Measurements from ENCODE around the gene RIMS4. TPM values are rescaled to one million over a fixed set of nuclear protein-coding genes. Genes with fewer than 3 reads are reported as not detected.
A peak's percentile ranks its signal among the peaks of the same experiment; 100 is the strongest.

RIMS4 gene
- total RNA-seq, 4 donors from 2014 or later, result 2.8 to 13.8 (median 7.9) TPM

DNA sequence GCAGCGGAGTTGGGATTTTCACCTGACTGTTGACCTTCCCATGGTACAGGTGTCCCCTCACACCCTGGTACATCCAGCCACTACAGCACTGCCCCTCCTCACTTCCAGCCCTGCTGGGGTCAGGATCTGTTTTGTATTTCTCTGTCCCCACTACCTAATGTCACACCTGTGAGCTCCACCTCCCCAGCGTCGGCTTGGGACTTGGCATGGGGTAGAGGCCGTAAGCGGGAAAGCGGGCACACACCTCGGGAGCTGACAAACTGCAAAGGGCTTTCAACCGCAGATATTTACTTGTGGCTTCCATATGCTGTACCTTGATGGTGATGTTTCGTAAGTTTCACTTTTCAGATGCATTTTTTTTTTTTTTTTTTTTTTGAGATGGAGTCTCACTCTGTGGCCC lies 100.5 kb downstream of the RIMS4 start:
- no peak overlapping the region for H3K4me3 ChIP-seq (replicated peaks in 1 of 3)
- no peak for DNase-seq
- H3K4me1 ChIP-seq, result peaks cover 7 to 16% of the 10 kb centered on the region in 2 donors
- no peak for TF ChIP-seq POLR2A (IDR thresholded peaks at IDR 0.05)
- TF ChIP-seq, protein P1, sequence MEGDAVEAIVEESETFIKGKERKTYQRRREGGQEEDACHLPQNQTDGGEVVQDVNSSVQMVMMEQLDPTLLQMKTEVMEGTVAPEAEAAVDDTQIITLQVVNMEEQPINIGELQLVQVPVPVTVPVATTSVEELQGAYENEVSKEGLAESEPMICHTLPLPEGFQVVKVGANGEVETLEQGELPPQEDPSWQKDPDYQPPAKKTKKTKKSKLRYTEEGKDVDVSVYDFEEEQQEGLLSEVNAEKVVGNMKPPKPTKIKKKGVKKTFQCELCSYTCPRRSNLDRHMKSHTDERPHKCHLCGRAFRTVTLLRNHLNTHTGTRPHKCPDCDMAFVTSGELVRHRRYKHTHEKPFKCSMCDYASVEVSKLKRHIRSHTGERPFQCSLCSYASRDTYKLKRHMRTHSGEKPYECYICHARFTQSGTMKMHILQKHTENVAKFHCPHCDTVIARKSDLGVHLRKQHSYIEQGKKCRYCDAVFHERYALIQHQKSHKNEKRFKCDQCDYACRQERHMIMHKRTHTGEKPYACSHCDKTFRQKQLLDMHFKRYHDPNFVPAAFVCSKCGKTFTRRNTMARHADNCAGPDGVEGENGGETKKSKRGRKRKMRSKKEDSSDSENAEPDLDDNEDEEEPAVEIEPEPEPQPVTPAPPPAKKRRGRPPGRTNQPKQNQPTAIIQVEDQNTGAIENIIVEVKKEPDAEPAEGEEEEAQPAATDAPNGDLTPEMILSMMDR (IDR thresholded peaks at IDR 0.05), result no peak
- no peak overlapping the region for H3K27ac ChIP-seq
- intact Hi-C loops (cut with DNase I), result no loop called here
- H3K27me3 ChIP-seq, result no peaks in the 10 kb centered on the region
- WGBS, 2 donors, result 92 to 94% methylated on average over 9 of the region's 9 CpGs
- no peaks in the 10 kb centered on the region for H3K36me3 ChIP-seq
- no peaks in the 10 kb centered on the region for H3K9me3 ChIP-seq

DNA sequence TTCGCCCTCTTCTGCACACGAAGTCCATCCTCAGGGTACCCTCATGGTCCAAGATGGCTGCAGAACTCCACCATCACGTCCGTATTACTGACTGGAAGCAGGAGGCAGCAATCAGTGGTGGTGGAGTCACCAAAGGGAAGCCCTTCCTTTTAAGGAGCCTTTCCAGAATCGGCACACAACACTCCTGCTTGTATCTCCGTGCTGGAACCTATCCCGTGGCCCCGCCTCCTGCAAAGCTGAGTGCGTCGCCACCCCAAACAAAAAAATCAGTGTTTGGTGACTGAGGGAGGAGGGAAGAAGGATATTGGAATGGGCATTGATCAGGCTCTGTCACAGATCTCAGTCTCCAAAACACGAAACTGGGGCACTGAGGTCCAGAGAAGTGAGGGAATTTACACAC lies 101.0 kb downstream of the RIMS4 start:
- TF ChIP-seq, protein P1 (IDR thresholded peaks at IDR 0.05), result no peak
- no peak for TF ChIP-seq POLR2A (IDR thresholded peaks at IDR 0.05)
- Histone ChIP-seq H3K36me3 (no peaks in the 10 kb centered on the region), H3K27me3 (no peaks in the 10 kb centered on the region), H3K4me1 (peaks cover 3 to 12% of the 10 kb centered on the region in 2 donors), H3K9me3 (no peaks in the 10 kb centered on the region), H3K4me3 (replicated peaks in 1 of 3) (no peak overlapping the region), H3K27ac (no peak overlapping the region)
- intact Hi-C loops (cut with DNase I), result no loop called here
- DNase-seq, result no peak
- 84 to 86% methylated on average over 11 of the region's 11 CpGs for WGBS, 2 donors

DNA sequence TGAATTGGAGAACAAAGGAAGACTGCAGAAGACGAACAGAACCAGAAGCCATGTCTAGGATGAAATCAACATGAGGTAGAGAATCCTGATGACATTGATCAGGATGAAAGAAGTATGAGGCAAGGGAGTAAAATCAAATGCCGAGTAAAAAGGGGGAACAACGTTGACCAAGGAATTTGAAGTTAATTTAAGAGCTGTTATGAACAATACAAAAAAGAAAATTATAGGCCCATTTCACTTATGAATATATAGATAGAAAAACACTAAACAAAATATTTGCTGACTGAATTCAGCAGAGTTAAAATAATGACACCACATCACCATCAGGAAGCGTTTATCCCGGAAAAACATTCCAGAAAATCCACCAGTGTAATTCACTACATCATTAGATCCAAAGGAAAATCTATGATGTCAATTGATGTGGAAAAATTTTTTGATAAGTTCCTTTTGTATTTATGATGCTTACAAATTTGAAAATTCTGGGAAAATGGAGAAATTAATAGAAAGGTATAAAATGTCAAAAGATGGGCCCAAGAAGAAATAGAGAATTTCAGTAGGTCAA lies 103.2 kb downstream of the RIMS4 start:
- Histone ChIP-seq H3K27ac (no peak overlapping the region), H3K4me3 (replicated peaks in 1 of 3) (no peak overlapping the region), H3K4me1 (peaks cover 0 to 22% of the 10 kb centered on the region in 2 donors), H3K27me3 (no peaks in the 10 kb centered on the region), H3K9me3 (no peaks in the 10 kb centered on the region), H3K36me3 (no peaks in the 10 kb centered on the region)
- intact Hi-C loops (cut with DNase I), result no loop called here
- TF ChIP-seq POLR2A (IDR thresholded peaks at IDR 0.05), result no peak
- TF ChIP-seq, protein P1 (IDR thresholded peaks at IDR 0.05), result no peak
- 88 to 94% methylated on average over 5 of the region's 5 CpGs for WGBS, 2 donors
- DNase-seq, result no peak

DNA sequence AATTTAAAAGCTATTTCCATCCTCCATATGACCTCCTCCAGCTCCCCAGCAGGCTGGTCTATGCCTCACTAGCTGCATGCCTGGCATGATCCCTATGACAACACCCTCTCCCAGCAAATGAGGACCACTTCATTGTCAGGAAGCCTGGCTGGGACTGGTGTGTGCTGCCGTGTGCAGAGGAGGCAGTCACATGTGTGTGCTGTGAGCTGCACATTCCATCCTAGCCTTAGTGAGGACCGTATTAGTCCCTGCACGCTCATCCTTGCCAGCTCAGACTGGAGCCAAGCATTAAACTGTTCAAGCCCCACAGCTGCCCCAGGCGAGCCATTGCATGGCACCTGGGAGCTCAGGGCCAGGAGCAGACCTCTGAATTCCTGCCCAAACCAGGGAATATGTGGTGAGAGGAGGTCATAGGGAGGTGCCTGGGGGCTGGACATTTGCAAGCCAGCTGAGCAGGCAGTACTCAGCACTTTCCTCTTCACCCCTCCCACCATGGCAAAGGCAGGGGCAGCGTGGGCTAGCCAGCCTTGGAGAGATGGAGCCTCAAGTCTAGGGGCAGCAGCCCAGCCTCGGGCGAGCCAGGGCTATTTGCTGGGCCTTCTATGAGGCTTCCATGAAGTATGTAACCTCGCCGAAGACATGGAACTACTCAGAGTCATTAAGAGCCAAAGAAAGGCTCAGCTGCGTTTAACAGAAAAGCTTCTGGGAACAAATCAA lies 103.9 kb downstream of the RIMS4 start:
- WGBS, 2 donors, result 64% methylated on average over 9 of the region's 10 CpGs
- Histone ChIP-seq H3K27ac (no peak overlapping the region), H3K27me3 (no peaks in the 10 kb centered on the region), H3K4me3 (replicated peaks in 1 of 3) (no peak overlapping the region), H3K4me1 (peaks cover 3 to 28% of the 10 kb centered on the region in 2 donors), H3K9me3 (no peaks in the 10 kb centered on the region), H3K36me3 (no peaks in the 10 kb centered on the region)
- intact Hi-C loops (cut with DNase I), result no loop called here
- TF ChIP-seq, protein P1 (IDR thresholded peaks at IDR 0.05), result no peak
- TF ChIP-seq POLR2A (IDR thresholded peaks at IDR 0.05), result no peak
- peak; percentile 23 to 28 for DNase-seq

DNA sequence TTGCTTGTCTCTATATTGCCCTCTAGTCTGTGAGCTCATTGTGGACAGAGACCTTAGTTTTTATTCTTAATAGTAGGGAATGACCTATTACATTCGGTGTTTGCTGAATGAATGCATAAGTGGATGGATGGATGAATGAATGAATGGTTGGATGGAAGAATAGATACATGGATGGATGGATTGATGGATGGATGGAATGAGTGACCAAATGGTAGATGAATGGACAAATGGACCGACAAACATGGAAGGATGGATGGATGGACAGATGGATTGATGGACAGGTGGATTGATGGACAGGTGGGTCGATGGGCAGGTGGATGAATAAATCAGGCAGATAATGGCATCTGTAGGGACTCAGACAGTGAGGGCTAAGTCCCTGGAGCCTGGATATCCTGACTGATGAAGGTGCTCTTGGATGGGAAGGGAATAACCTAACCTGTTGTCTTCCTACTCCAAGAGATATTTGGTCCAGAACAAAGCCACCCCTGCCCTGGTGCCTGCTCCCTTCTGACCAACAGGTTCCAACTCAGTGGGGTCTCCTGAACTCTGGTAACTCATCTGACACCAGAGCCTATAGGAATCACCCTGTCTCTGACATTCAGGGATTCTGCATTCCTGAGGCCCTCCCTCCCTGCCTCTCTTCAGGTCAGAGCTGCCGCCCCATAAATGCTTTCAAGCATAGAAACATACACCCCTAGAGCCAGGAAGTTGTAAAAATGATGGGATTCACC lies 104.8 kb downstream of the RIMS4 start:
- Histone ChIP-seq H3K9me3 (no peaks in the 10 kb centered on the region), H3K4me3 (replicated peaks in 1 of 3) (no peak overlapping the region), H3K36me3 (no peaks in the 10 kb centered on the region), H3K4me1 (peaks cover 3 to 31% of the 10 kb centered on the region in 2 donors), H3K27ac (no peak overlapping the region), H3K27me3 (no peaks in the 10 kb centered on the region)
- WGBS, 2 donors, result 86 to 87% methylated on average over 4 of the region's 4 CpGs
- DNase-seq, result no peak
- TF ChIP-seq POLR2A (IDR thresholded peaks at IDR 0.05), result no peak
- TF ChIP-seq, protein P1 (IDR thresholded peaks at IDR 0.05), result no peak
- intact Hi-C loops (cut with DNase I), result no loop called here

Measured in thyroid gland (tissue), 4 donors.